Measurements from ENCODE around the gene CARD10. TPM values are rescaled to one million over a fixed set of nuclear protein-coding genes. Genes with fewer than 3 reads are reported as not detected.
A peak's percentile ranks its signal among the peaks of the same experiment; 100 is the strongest.

The CARD10 gene
- total RNA-seq, 1 donor = 3.0 TPM

DNA sequence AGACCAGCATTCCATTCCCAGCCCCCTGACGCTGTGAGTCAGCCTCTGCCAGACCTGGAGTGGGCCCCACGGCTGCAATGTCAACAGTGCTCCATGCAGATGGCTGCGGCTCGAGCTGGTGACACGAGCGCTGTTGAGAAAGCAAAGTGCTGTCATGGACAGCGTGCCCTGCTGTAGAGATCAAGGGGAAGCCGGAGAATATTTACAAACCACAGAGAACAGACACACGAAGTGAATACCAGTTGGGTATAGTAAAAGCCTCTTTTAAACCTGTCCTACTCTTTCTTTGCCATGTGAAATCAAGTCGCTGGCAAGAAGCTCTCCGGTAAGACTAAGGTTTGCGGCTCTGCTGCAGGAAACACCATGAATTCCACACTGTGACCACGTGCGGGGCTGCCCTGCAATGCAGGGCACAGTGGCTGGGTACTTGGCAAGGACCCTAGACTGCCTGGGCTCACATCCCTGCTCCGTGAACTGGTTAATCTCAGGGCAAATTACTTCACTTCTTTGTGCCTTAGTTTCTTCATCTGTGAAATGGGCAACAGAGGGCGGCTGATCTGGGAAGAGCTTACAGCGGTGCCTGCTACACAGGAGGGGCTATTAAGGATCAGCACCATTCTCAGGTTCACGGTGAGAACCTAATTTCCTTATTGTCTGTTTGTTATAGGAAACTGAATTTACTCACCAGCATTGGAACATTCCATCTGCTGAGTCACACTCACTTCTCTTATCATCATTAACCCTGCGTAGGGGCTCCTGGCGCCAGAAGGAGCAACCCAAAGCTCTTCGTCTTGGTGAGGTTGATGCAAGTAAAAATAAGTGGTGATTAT, 64.1 kb downstream of the CARD10 start:
- no peak overlapping the region for H3K4me3 ChIP-seq (ENCODE audit: low read depth, low read length)
- peak; percentile 90 for DNase-seq (ENCODE audit: low read depth)
- TF ChIP-seq CTCF (IDR thresholded peaks at IDR 0.05; ENCODE audit: insufficient read depth, low read depth, low read length) = no peak

DNA sequence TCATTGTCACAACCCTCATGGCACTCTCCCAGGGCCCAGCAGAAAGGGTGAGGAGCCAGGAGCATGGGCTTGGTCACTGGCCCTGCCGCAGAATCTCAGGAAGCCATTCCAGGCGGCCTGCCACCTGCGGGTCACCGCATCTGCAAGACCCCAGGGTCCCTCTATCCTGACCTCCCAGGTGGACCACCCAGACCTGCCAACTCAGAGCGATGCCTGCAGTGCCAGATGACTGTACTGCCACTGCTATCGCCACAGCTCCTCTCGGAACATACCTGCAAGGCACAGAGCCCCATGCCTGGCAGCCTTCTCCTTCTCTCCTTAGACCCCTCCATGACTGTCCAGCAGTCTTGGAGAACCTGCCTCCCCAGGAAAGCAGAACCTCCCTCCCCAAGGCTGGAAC, 65.5 kb downstream of the CARD10 start:
- no peak for TF ChIP-seq CTCF (IDR thresholded peaks at IDR 0.05; ENCODE audit: insufficient read depth, low read depth, low read length)
- no peak for DNase-seq (ENCODE audit: low read depth)
- no peak overlapping the region for H3K4me3 ChIP-seq (ENCODE audit: low read depth, low read length)

DNA sequence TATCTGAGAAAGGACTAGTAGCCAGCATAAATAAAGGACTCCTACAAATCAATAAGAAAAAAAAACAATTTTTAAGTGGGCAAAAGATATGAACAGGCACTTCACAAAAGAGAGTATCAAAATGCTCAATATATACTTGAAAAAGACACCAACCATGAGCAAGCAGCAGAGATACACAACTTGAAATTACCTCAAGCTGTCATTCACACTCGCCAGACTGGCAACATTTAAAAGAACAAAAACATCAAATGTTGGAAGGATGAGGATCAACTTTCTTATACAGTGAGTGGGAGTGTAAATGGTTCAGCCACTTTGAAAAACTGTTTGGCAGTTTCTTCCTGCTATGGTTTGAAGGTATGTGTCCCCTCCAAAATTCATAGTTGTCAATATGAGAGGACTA, 68.0 kb downstream of the CARD10 start:
- TF ChIP-seq CTCF (IDR thresholded peaks at IDR 0.05; ENCODE audit: insufficient read depth, low read depth, low read length) = no peak

GRCh38 chr22:37449331-37450001, 69.7 kb downstream of the CARD10 start:
- no peak for TF ChIP-seq CTCF (IDR thresholded peaks at IDR 0.05; ENCODE audit: insufficient read depth, low read depth, low read length)
- DNase-seq (ENCODE audit: low read depth) = no peak
- no peak overlapping the region for H3K4me3 ChIP-seq (ENCODE audit: low read depth, low read length)

More for the DNA sequence above, 68.0 kb downstream of the CARD10 start:
- no peak overlapping the region for H3K4me3 ChIP-seq (ENCODE audit: low read depth, low read length)
- DNase-seq (ENCODE audit: low read depth) = no peak

GRCh38 chr22:37448516-37449127, 70.6 kb downstream of the CARD10 start:
- no peak for DNase-seq (ENCODE audit: low read depth)
- no peak overlapping the region for H3K4me3 ChIP-seq (ENCODE audit: low read depth, low read length)
- no peak for TF ChIP-seq CTCF (IDR thresholded peaks at IDR 0.05; ENCODE audit: insufficient read depth, low read depth, low read length)

GRCh38 chr22:37445501-37445900, 73.7 kb downstream of the CARD10 start:
- no peak overlapping the region for H3K4me3 ChIP-seq (ENCODE audit: low read depth, low read length)
- no peak for DNase-seq (ENCODE audit: low read depth)
- TF ChIP-seq CTCF (IDR thresholded peaks at IDR 0.05; ENCODE audit: insufficient read depth, low read depth, low read length) = no peak

All from fibroblast of villous mesenchyme (primary cell).